Femur (tissue), 1 donor: ENCODE measurements around the gene ETFA.
"Not testable (repeated sequence)": the region's sequence is repeated elsewhere in the genome, so short reads cannot be mapped to it uniquely, and the experiment has no call there.

Experiments used
- DNase-seq: peaks from one replicate; pipeline ENCODE4 v3.0.0-alpha.2; 2017

The ETFA gene

DNA sequence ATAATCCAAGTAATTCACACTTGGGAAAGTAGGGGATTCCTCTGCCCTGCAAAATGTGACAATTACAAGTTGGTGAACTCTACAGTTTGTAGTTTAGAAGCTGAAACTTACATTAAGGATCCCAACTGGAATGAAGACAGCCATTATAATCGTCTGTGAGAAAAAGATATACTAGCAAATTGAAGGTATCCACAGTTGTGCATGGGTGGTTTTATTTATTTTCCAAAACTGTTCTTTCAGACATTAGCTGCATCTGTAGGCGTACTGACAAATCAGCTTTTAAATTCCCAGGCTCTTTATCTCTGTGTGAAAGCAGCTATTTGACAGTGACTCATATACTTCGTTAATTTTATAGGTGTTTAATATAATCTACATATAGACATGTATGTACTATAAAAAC is 12.8 kb upstream of the ETFA start:
- no peak for DNase-seq

DNA sequence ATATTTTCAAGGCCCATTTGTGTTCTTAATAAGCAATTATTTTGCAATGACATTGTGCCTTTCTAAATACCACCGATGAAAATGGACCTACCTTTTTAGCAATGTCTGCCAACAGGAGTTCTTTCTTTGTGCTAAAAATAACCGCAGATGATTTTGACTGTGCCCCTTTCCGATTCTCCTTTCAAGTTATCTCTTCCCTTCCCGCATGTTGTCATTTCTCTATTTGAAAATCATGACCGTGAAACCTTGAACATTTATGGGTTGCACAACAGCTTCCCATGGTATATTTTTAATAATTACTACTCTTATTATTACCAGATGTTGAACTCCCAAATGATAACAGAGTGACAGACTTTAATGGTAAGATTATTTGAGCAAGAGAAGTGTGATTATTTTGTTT is 10.3 kb upstream of the ETFA start:
- DNase-seq, result no peak

DNA sequence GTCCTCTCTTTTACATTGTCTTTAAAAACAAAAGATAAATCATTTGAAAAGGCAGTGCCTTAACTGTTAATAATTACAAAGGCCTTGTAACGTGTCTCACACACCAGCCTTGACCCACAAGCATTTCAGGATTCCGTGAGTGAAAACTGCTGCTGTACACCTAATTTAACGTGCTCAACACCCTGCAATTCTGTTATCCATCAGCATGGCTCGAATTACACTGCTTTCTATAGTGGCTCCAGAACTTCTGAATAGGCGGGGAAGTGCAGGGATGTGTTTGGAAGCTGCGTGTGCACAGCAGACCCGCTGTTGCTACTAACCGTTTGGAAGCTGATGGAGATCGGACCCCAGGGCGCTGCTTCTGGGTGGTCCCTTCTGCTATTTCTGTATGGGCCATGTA is 9.9 kb upstream of the ETFA start:
- no peak for DNase-seq

DNA sequence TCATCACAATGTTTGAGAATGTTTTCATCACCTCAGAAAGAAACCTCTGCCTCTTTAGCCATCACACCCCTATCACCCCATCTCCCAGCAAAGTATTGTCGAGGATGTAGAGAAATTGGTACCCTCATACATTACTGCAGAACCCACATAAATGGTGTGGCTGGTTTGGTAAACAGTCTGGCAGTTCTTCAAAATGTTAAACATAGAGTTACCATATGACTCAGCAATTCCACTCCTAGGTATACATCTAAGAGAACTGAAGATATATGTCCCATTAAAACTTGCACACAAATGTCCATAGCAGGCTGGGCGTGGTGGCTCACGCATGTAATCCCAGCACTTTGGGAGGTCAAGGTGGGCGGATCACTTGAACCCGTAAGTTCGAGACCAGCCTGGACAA is 8.7 kb upstream of the ETFA start:
- no peak for DNase-seq

DNA sequence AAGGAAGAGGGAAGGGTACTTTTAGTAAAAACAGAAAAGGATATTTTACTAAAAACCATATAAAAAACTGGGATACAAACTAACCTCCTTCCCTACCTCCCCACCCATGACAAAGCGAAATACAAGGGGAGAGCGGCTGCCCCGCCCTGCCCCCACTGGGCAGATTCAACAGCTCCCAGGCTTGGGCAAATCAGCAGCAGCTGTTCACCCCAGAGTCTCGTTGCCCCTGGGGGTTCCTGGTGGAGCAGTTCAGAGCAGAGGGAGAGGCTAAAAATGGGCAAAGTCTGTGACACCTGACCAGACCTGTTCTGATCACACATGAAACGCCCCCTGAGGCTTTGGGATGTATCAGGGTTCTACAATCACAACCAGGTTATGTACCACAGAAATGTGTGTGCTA is 2.5 kb upstream of the ETFA start:
- no peak for DNase-seq

DNA sequence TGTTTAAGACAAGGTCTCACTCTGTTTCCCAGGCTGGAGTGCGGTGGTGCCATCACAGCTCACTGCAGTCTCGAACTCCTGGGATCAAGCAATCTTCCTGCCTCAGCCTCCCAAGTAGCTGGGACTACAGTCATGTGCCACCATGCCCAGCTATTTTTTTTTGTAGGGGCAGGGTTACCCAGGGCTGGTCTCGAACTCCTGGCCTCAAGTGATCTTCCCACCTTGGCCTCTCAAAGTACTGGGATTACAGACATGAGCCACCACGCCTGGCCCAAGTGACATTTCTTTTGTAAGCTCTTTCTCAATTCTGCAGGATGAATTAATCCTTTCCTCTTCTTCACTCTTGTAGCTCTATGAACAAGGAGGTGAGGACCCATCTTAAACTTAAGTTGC is 1.9 kb upstream of the ETFA start:
- DNase-seq, result not testable (repeated sequence)

DNA sequence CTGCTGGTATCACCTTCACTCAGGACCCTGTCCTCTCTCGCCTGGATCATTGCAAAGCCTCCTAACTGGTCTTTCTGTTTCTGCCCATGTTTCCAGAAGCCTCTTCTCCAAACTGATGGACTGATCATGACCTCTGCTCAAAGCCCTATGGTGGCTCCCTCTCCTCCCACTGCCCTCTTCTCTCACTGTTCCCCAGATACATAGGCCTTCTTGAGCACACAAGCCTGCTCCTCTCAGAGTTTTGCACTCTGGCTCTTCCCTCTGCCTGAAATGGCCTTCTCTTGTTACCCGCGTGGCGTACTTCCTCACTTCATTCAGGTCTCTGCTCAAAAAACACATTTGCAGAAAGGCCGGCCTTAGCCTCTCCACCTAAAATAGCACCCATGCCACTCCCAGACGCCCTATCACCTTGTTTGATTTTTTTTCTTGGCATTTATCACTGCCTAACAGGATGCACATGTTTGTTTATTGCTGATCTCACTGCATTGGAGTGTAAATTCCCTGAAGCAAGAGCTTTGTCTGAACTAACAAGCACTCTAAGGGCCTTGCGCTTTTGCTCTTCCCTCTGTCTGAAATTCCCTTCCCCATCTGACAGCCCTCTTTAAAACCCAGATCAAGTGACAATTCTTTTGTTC is 1.4 kb upstream of the ETFA start:
- no peak for DNase-seq

DNA sequence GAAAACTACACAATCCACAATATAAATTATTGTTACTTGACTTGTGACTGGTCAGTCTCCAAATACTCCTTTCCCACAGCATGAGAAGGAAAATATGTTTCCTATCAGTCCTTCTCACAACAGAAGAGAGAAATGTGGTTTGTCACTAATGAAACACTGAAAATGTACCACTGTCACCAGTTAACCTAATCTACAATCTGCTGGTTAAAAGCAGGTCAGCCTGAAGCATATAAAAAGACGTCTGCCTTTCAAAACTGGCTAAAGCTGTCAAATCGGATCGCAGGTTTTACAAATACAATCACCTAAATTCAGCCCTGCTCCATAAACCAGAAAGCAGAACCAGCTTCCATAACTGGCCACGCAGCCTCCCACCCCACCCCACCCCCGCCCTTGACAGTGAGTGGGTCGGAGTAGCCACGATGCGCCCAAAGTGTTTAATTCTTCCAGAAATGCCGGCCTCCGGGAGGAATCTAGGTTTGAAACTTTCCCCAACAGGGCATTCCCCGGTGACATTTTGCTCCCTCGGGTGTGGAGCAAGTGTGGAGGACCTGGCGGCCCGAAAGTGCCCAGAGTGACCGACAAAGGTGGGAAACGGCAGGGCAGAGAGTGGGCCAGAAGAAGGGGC is 682 bp downstream of the ETFA start:
- DNase-seq, result no peak

DNA sequence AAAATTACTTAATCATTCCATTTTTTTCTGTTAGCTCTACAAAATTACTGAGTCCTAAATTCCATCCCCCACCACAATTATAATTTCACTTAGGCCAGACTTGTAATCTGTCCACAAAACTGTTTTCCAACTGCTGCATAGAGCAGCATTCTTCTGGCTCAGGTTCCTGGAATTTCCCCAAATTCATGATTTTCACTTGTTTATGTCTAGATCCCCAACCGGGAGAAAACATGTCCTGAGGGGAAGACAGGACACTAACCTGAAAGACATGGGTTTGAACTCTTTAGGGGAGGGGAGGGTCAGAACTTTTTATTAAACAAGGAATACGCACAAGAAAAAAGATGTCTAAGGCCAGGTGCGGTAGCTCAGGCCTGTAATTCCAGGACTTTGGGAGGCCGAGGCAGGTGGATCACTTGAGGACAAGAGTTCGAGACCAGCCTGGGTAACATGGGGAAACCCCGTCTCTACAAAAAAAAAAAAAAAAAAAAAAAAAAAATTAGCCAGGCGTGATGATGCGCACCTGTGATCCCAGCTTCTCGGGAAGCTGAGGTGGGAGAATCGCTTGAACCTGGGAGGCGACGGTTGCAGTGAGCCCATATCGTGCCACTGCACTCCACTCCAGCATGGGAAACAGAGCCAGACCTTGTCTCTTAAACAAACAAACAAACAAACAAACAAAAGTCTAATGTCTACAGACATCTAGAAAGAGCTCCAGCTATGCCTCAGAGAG is 1.5 kb downstream of the ETFA start:
- DNase-seq, result no peak

DNA sequence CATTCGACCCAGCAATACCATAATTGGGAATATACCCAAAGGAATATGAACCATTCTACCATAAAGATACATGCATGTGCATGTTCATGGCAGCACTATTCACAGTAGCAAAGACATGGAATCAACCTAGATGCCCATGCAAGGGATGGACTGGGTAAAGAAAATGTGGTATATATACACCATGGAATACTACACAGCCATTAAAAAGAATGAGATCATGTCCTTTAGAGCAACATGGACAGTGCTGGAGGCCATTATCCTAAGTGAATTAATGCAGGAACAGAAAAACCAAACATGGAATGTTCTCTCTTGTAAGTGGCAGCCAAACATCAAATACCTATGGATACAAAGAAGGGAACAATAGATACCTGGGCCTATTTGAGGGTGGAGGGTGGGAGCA is 7.4 kb downstream of the ETFA start:
- no peak for DNase-seq

DNA sequence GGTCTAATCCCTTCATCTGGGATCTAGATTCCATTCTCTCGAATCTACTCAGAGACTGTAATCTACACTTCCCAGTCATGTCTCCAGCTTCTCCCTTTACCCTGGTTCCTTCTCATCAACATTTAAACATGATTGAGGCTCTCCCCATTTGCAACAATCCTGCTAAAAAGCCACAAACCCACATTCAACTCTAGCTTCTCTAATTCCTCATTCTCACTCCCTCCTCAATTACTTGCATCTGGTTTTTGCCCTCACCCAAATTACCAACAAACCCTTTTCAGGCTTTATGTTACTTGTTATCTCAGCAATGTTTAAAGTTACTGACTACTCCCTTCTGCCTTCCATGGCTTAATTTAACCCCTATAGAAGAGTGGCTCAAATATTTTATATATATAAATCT is 11.5 kb downstream of the ETFA start:
- DNase-seq, result no peak

DNA sequence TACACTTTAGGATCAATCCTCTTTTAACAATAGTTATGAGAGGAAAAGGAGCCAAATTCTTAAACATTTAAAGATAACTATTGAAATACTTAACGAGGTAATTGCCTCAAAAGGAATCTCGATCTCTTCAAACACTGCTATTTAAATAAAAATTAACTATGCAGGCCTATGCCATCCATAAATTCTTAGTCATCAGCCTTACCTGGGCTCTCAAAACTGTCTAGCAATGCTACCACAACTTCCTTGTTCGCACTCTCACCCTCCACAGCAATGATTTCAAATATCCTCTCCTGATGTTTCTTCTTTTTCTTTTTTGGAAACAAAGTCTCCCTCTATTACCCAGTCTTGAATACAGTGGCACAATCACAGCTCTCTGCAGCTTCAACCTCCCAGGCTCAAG is 12.3 kb downstream of the ETFA start:
- DNase-seq, result no peak

DNA sequence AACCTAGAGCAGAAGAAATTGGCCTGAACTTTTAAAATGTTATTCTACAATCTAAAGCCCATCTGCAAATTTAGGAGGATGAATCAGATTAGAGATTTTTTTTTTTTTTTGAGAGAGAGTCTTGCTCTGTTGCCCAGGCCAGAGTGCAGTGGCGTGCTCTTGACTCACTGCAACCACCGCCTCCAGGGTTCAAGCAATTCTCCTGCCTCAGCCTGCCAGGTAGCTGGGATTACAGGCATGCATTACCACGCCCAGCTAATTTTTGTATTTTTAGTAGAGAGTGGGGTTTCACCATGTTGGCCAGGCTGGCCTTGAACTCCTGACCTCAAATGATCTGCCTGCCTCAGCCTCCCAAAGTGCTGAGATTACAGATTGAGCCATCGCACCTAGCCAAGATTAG is 13.3 kb downstream of the ETFA start:
- not testable (repeated sequence) for DNase-seq

DNA sequence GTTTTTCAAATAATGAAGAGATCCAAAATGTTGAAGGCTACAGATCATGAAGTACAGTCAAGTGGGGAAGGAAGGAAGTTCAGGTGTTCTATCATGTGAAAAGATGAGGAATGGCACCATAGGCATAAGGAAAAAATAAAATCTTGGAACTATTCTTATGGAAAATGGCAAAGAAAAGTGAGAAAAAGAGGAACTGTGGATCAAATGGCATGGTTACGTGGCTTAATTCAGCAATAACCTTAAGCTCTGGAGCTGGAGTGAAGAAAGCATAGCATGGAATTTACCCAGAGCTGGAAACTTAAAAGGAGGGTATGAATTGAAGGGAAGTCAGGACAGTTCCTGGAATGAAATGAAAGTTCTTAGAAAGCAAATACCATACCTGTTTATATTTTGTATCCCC is 14.4 kb downstream of the ETFA start:
- no peak for DNase-seq

DNA sequence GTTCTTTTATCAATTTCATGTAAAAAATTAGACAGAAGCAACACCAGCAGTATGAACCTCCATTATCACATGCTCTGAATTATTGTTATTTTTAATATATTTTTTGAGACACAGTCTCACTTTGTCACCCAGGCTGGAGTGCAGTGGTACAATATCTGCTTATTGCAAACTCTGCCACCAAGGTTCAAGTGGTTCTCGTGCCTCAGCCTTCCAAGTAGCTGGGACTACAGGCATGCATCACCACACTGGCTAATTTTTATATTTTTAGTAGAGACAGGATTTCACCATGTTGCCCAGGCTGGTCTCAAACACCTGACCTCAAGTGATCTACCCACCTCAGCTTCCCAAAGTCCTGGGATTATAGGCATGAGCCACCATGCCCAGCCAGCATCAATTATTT is 16.8 kb downstream of the ETFA start:
- DNase-seq, result not testable (repeated sequence)

DNA sequence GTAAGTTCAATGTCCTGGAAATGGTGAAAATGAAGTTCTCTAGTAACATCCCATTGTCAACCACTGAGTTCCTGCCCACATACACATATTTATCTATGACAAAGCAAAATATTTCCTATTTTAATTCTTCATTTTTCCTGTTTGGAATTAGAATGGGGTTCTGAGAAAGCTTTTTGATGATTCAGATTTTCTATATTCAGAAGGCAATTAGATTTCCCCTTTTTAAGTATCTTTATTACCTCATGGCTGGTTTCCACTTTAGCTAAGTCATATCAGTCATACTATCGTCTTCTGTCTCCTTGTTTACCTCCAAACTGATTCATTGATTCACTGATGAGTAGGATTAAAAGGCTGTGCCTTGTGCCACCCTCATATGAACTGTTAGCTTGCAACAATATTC is 17.9 kb downstream of the ETFA start:
- no peak for DNase-seq

DNA sequence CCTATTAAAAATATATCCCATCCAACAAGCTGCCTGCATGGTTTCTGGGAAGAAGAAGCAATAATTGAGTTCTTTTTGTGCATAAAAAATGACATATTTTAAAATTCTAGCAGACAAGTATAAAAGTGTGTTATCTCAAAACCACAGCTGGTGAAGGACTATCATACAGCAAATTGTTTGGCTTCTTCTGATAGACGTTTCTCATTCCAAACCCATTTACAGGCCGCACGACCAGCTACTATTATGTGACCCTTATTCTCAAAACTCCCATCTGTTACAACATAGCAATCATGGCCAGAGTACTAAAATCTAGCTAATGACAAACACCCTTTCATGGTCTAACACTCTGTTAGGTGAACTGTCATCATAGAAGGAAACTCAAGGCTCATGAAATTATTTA is 21.7 kb downstream of the ETFA start:
- no peak for DNase-seq

DNA sequence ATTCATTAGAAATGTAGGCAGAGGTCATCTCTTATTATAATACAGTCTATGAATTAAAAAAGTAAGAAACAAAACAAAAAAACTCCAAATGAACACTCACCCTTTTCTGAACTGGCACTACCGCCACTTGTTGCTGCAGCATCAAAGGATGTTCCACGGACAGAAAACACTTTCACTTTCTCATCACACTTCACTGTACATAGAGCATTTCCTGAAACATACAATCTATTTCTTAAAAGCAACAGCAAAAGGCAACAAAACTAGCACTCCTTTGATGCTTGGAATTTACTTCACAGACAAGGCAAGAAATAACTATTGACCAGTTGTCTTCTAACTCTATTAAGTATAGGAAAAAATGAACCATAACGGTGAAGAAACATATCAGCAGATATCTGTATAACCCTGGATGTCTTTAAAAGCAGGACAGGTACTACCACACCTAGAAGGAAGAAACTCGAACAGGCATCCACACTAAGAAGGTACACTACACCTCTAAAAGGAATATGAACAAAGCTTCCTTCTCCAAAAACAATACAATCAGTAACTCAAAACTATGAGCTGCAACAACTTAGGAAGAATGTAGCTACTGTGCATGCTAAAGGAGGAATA is 24.9 kb downstream of the ETFA start:
- DNase-seq, result no peak

DNA sequence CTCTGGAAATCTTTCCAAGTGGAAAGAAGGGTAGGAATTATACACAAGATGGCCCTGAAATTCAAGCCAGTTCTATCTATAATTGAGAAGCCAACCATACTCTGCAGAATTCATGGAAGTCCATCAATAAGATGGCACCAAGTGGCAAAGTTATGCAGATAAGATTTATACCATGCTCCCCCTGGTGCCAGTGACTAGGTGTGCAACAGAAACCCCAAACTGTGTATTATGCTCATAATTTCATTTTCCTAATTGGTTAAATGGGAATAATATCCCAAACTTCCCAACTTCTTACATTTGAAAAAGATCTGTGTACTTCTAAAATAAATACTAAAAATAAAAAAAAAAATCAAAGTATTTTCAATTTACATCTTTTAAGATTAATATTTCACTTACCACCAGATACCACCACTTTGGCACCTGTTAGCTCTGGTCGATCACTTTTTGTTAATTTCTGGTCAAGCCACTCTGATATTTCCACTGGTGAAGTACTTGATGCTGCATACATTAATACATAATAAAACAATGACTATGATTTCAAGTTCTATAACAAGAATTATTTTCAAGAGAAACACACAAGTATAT is 25.9 kb downstream of the ETFA start:
- no peak for DNase-seq

DNA sequence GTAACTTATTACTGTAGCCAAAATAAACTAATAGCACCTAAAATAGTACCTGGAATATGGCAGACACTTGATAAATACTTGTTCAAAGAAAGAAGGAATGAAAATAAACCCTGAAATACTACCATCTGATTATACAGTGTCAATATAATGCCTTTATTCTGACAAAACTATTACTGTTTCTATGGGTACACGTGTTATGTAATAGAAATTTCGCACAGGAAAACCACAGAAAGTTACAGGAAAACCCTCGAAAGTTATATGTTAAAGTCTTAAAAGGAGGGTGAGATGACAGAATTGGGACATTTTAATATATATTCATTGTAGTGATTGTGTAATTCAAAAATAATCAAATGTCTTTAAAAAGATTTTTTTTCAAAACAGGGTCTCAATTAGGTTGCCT is 28.8 kb downstream of the ETFA start:
- no peak for DNase-seq

DNA sequence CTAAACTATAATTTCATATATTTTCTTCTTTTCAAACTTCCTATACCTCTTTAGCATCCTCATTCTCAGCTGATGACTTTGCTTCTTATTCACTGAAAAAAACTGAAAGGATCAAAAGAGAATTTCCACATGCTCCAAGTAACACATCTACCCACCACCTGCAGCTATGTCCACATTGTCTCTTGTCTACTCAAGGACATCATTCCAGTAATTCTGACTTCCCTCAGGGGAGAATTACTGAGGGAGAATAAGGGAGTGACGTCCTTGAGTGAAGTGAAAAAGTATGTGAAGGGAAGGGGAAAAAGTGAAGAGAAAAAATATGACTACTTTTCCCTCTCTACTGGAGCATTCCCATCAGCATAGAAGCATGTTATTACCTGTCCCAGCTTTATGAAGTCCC is 32.6 kb downstream of the ETFA start:
- DNase-seq, result no peak

DNA sequence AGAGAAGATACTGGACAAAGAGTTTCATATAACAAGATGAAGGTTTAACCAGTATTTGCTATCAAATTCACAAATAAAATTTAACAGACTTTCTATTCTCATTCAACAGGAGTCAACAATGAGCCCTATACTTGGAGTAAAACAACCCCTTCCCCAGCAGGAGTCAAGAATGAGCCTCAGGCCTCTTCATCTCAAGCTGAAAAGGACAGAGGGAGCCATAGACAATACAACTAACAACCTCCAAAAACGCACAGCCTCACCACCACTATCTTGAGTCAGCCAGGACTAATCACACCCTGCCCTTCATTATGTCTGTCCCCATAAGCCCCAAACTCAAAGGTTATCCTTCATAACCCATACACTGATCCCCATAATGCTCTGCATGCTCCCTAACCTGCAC is 36.4 kb downstream of the ETFA start:
- no peak for DNase-seq

DNA sequence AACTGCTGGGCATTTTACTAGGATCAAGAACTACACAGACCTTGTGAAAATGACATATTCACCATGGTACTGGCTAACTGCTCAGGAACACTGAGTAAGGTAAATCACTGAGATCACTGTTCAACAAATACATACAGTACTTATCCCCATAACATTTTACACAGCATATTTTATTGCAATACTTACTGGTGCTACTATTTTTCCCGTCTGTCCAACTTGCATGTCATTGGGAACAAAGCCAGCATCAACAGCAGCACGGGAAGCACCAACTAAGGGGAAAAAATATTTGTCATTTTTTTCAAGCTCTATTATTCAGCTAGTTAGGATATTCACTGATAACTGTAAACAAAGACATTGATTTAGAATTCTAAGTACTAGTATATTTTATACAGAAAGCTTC is 37.0 kb downstream of the ETFA start:
- no peak for DNase-seq

DNA sequence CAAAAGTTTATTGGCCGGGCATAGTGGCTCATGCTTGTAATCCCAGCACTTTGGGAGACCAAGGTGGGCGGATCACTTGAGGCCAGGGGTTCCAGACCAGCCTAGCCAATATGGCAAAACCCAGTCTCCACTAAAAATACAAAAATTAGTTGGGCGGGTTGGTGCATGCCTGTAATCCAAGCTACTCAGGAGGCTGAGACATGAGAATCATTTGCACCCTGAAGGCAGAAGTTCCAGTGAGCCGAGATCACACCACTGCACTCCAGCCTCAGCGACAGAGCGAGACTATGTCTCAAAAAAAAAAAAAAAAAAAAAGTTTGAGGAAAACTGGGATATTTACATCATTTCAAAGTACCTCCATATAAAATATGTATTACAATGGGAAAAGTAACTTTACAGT is 40.4 kb downstream of the ETFA start:
- no peak for DNase-seq
